Fibroblast of mammary gland (primary cell): ENCODE data around the gene ISL2.
A peak's percentile ranks its signal among the peaks of the same experiment; 100 is the strongest.

ENCODE experiments used
- DNase-seq: peaks from one replicate; pipeline ENCODE4 v3.0.0-alpha.2; 2010; ENCODE audit warnings: low read depth
- H3K4me3 ChIP-seq: 2 replicates; pipeline ENCODE4 v1.5.1; 2011; ENCODE audit warnings: low read depth, mild to moderate bottlenecking, low read length, moderate library complexity; ENCODE audit not compliant: control insufficient read depth
- TF ChIP-seq, protein P1 (sequence below): conservative IDR thresholded peaks from 2 replicates; pipeline ENCODE4 v1.5.1; 2011; ENCODE audit warnings: low read depth, low read length, inconsistent platforms; ENCODE audit not compliant: control insufficient read depth, insufficient read depth

Gene ISL2

DNA sequence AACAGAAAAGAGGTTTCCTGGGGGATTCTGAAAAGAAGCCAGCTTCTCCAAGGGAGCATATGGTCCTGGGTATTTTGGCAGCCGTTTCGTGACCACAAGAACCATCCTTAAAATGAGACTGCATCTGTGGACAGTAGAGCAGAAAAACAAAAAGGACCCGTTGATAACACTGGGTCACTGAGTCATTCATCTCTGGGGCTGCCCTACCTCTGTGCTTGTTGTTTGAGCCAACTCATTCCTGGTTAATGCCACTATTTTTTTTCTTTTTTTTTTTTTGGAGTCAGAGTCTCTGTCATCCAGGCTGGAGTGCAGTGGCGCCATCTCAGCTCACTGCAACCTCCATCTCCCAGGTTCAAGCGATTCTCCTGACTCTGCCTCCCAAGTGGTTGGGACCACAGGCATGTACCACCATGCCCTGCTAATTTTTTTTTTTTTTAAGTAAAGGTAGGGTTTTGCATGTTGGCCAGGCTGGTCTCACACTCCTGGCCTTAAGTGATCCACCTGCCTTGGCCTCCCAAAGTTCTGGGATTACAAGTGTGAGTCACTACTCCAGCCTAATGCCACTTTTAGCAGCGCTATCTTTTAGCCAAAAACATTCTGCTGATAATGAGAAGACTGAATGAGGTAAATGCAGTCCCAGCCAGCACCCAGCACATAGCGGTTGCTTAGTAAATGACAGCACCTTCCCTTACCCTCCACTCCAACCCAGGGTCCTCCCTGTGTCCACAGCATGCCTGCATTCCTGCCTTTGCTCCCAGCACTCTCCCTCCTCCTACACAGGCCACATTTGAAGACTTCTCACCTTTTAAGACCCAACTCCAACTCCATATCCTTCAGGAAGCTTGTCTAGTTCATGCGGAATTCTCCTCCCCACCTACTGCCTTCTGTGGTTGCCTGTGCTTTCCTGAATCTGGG lies 9.1 kb upstream of the ISL2 start:
- TF ChIP-seq, protein P1, sequence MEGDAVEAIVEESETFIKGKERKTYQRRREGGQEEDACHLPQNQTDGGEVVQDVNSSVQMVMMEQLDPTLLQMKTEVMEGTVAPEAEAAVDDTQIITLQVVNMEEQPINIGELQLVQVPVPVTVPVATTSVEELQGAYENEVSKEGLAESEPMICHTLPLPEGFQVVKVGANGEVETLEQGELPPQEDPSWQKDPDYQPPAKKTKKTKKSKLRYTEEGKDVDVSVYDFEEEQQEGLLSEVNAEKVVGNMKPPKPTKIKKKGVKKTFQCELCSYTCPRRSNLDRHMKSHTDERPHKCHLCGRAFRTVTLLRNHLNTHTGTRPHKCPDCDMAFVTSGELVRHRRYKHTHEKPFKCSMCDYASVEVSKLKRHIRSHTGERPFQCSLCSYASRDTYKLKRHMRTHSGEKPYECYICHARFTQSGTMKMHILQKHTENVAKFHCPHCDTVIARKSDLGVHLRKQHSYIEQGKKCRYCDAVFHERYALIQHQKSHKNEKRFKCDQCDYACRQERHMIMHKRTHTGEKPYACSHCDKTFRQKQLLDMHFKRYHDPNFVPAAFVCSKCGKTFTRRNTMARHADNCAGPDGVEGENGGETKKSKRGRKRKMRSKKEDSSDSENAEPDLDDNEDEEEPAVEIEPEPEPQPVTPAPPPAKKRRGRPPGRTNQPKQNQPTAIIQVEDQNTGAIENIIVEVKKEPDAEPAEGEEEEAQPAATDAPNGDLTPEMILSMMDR: no peak
- no peak overlapping the region for H3K4me3 ChIP-seq
- DNase-seq: no peak

DNA sequence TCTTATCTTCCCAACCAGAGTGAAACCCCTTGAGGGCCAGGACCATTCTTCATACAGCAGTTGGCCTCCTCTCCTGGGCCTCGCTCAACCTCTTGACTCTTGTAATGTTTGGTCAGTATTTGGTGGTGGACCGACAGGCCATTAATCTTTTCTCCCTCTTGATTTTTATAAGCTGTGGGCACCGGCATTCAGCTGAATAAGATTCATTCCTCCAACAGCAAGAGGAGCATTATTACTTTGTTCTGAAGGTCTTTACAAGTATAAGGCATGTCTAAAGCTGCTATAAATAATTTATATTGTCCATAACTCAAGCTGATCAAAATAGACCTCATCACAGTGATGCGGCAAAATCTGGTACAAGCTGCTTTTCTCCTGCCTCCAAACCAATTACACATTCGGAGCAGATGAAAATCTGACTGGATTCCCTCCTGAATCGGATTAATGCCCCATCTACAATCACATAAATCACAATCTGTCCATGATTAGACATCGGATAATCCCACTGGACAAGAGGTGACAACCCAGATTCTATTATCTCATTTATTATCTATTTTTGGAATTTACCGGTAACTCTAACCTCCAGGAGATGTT lies 8.4 kb upstream of the ISL2 start:
- H3K4me3 ChIP-seq: no peak overlapping the region
- TF ChIP-seq, protein P1: no peak
- DNase-seq: no peak

DNA sequence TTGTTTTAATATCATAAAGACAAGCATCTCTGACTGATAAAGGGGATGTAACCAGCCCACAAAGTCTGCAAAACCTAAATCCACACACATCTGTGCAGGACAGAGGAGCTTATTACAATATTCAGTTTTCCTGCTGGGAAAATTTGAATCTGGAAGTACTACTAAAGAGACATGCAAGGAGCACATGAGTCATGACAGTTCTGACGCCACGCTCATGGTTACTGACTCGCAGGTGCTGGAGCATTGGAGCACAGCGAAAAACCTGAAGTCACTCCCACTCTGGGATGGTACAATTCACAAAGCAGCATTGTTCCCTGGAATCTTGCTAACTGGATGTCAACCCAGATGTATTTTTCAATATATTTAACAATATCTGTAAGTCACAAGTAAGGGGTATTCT lies 7.6 kb upstream of the ISL2 start:
- TF ChIP-seq, protein P1: no peak
- H3K4me3 ChIP-seq: no peak overlapping the region
- peak; percentile 67 for DNase-seq

DNA sequence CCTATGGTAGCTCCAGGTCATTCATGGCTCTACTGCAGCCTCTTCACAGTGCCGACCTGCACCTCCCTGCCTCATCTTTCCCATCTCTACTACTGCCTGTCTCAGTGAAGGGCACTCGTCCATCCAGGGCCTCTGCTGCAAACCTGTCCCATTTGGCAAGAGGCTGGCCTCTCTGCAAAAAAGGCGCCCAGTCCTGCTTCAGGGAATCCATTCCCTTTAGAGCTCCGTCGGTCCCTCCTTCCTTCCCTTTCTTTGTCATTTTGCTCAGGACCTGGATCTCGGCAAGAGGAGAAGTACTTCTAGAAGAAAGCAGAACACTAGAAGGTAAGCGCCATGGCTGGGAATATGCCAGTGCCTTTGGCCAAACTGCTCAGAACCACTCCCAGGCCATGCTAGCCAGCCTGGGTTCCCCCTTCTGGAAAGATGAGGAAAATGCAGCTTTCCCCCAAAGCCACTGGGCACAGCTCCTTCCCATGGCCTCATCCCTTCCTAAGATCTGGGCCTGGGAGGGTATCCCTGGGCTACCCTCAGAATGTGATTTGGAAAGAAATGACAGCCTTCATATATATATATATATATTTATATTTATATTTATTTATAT lies 6.4 kb upstream of the ISL2 start:
- TF ChIP-seq, protein P1: peak; percentile 80
- DNase-seq: peak; percentile 67
- H3K4me3 ChIP-seq: no peak overlapping the region

DNA sequence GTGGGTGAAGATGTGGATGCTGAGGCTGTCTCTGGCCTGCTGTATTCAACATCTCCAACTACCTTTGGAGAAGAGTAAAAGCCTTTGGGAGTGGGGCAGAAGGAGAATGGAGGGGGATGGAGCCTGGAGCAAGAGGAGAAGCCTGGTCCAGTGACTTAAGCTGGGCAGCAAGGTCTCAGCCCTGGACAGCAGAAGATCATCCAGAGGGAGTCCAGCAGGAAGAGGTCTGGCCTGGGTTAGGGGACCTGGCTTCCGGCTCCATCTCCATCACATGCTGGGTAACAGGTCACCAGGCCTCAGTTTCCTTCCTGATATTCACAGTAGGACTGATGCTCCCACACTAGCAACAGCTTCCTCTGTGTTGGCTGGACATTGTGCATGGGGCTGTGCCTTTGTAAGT lies 3.8 kb upstream of the ISL2 start:
- TF ChIP-seq, protein P1: no peak
- H3K4me3 ChIP-seq: no peak overlapping the region
- DNase-seq: no peak

DNA sequence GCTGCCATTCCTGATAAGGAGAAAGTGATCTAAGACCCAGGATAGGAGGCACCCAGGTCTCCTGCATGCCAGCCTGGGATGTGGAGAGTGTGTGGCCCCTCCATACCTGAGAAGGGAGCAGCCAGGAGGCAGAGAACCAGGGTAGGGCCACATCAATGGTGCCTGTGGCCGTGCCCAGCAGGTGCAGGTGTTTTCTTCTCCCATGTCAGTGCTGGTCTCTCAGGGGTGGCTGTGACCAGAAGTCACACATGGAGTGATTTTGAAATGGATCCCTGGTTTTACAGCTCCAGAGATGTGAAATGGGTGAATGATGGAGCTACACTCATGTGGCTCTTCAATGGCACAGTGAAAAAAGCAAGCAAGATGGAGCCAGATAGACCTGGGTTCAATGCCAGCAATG lies 3.3 kb upstream of the ISL2 start:
- DNase-seq: no peak
- TF ChIP-seq, protein P1: no peak
- no peak overlapping the region for H3K4me3 ChIP-seq
